AG09309 (cell line): ENCODE measurements around the gene PDE9A.

Experiments
- DNase-seq: peaks from one replicate; pipeline ENCODE4 v3.0.0-alpha.2; 2010; ENCODE audit warnings: low read depth
- H3K4me3 ChIP-seq: 2 replicates; pipeline ENCODE4 v1.5.1; 2011; ENCODE audit warnings: mild to moderate bottlenecking, low read depth, low read length, moderate library complexity; ENCODE audit not compliant: control insufficient read depth
- TF ChIP-seq, protein P1 (sequence below): IDR thresholded peaks from 2 replicates; pipeline ENCODE4 v1.5.1; 2011; ENCODE audit warnings: mild to moderate bottlenecking, low read depth, low read length, inconsistent platforms; ENCODE audit not compliant: insufficient read depth, control insufficient read depth; ENCODE audit errors: missing control alignments

Gene PDE9A

DNA sequence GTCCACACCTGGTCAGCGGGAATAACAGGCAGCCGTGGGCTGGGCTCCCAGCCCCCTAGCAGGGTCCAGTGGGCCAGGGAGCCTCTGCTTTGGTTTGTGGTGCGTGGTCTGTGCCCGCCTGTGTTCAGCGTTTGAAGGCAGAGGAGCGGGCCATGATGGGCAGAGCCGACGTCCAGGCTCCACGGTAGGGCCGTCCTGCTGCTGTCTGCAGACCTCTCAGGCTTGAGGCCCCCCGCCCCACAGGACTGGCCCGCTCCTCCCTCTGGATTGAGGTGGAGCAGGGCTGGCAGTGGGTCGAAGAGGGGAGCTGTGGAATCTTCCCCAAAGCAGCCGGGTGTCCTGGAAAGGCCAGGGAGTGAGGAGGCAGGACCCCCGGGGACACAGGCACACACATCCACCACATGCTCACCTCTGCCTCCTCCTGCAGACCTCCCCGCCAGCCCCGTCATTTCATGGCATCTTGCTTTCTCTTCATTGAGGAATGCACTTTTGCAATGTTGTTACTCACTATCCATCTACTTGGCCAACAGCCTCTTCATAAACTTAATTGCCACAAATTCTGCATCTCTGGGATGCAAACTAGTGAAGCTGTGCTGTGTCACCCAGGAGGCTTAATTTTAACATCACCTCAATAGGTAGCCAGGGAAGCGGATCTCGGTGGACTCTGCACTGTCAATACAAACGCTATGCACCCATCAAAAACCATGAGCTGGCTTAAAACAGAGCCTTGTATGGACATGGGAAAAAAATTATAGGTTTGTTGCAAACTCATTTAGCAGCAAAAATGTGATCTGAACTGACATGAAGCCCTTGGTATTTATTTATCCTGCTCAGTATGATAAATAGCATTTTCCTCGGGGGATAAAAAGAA is 85.9 kb downstream of the PDE9A start:
- H3K4me3 ChIP-seq, result no peak overlapping the region
- TF ChIP-seq, protein P1, sequence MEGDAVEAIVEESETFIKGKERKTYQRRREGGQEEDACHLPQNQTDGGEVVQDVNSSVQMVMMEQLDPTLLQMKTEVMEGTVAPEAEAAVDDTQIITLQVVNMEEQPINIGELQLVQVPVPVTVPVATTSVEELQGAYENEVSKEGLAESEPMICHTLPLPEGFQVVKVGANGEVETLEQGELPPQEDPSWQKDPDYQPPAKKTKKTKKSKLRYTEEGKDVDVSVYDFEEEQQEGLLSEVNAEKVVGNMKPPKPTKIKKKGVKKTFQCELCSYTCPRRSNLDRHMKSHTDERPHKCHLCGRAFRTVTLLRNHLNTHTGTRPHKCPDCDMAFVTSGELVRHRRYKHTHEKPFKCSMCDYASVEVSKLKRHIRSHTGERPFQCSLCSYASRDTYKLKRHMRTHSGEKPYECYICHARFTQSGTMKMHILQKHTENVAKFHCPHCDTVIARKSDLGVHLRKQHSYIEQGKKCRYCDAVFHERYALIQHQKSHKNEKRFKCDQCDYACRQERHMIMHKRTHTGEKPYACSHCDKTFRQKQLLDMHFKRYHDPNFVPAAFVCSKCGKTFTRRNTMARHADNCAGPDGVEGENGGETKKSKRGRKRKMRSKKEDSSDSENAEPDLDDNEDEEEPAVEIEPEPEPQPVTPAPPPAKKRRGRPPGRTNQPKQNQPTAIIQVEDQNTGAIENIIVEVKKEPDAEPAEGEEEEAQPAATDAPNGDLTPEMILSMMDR, result no peak
- peak; percentile 10 for DNase-seq

DNA sequence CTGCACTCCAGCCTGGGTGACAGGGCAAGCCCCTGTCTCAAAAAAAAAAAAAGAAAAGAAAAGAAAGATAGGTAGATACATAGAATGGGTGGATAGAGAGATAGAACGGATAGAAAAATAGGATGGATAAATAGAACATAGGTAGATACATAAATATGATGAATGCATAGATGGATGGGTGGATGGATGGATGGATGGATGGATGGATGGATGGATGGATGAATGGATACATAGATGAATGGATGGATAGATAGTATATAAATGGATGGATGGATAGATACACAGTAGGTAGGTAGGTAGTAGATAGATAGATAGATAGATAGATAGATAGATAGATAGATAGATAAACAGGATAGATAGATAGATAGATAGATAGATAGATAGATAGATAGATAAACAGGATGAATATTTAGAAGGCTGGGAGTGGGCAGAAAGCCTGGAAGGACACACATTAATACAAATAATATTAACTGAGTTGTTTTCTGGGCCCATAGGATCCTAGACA is 87.0 kb downstream of the PDE9A start:
- H3K4me3 ChIP-seq, result no peak overlapping the region
- TF ChIP-seq, protein P1, result no peak
- DNase-seq, result no peak

DNA sequence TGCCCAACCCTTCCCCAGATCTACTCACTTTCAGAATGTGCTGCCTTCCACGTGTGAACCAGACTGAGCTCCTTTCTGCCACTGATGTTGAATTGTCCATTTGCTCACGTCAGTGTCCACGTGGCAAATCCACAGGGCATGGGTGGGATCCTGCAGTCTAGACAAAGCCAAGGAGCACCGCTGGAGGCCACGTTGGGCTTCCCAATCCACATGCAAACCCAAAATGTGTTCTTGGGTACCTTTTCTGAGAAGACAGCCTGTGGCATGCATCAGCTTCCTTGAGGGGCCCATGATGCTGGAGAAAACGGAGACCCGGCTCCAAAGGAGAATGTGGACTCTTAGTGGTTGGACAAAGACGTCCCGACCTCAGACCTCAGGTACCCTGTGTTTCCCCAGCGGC is 87.6 kb downstream of the PDE9A start:
- DNase-seq, result no peak
- no peak overlapping the region for H3K4me3 ChIP-seq
- TF ChIP-seq, protein P1, result no peak

DNA sequence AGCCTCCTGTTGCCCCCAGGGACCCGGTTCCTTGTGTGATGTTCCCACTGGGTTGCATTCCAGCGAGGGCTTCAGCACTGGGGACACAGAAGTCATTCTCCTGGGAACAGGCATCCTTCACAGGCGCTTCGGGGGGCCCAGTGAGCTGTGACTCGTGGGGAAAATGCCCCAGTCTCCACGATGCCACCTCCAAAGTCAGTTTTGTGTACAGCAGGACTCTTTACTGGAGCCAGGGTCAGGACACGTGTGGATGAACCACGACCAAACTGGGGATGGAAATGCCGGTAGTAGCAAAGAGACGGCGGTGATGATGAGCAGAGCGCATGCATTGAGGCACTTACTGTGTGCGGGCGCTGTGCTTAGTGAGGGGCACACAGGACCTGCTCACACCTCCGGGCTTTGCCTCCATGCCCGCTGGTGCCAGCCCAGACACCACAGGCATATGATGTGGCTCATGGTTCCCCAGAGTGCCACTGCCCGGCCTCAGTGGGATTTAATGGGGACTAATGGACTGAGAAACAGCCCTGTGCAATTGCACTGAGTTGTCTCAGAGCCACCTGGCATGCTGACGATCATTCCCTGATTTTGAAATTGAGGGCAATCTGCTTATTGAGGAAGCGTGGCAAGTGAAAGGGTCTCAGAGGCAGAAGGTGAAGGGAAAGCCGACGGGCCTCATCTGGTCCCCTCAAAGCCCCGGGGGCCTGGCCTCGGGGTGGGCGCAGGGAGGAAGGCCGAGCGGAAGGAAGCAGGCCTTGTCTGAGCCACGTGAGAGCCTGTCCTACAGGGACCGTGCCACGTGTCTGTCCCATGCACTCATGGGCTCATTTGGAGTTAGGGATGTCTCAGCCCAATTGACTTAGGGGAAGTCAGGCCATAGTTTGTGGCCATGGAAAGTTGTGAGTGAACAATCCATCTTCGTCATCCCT is 91.4 kb downstream of the PDE9A start:
- H3K4me3 ChIP-seq, result no peak overlapping the region
- no peak for DNase-seq
- TF ChIP-seq, protein P1, result no peak

DNA sequence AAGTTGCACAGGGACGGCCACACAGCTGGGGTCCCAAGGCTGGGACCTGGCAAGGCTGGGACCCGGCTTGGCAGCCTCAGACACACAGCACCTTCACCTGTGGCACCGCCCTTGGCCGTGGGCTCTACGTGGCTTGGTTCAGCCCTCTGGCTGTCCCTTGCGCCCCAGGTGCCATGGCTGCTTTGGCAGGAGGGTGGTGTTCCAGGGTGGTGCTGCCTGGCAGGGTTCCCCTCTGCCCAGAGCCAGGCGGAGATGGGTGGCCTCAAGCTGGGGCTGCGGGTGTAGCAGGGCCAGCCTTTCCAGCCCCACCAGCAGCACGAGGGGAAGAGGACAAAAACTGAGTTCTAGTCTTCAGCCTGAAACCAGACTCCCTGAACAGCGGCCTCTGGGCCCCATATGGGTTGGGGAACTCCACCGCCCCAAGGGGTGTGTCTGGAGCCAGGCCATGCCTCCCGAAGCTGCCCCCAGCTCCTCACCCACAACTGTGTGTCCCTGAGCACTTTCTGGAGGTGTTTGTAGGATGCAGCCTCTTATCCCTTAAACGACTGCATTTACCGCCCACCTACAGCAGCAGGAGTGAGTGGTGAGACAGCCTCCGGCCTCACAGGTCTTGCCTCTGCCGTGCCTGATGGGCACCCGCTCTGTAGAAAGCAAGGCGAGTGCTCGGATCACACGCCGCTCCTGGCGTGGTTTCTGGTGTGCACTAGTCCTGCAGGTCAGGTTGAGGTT is 92.3 kb downstream of the PDE9A start:
- TF ChIP-seq, protein P1, result no peak
- H3K4me3 ChIP-seq, result no peak overlapping the region
- no peak for DNase-seq

DNA sequence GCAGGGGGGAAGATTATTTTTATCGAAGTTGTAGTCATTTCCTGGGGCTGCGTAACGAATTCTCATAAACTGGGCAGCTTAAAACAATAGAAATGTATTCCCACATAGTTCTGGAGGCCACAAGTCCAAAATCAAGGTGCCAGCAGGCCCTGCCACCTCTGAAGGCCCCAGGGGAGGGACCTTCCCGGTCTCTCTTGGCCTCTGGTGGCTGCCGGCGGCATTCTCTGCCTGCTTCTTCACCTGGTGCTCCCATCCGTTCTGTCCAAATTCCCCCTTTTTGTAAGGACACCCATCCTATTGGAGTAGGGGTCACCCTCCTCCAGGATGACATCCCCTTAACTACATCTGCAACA is 92.8 kb downstream of the PDE9A start:
- no peak overlapping the region for H3K4me3 ChIP-seq

More for the DNA sequence above, 92.8 kb downstream of the PDE9A start:
- DNase-seq, result no peak
- TF ChIP-seq, protein P1, result peak; percentile 2
